HG03103 (cell line): Measurements from ENCODE around the gene IL6R.
"Not testable (repeated sequence)": the region's sequence is repeated elsewhere in the genome, so short reads cannot be mapped to it uniquely, and the experiment has no call there.

Experiments used
- ATAC-seq: cut with Tn5 transposase; IDR thresholded peaks from one replicate; pipeline ENCODE4 v1.9.1; 2021; ENCODE audit warnings: low read depth; ENCODE audit not compliant: unreplicated experiment

Gene IL6R

GRCh38 chr1:154474802-154475201 is 69.7 kb downstream of the IL6R start:
- no peak for ATAC-seq

- ATAC-seq = no peak
Measured at GRCh38 chr1:154476791-154477190, 71.6 kb downstream of the IL6R start.

GRCh38 chr1:154478013-154478412 is 72.9 kb downstream of the IL6R start:
- ATAC-seq = no peak

- ATAC-seq = no peak
Measured at GRCh38 chr1:154478639-154479038, 73.5 kb downstream of the IL6R start.

GRCh38 chr1:154479764-154480421 is 74.8 kb downstream of the IL6R start:
- ATAC-seq = no peak

GRCh38 chr1:154481053-154481452 is 75.9 kb downstream of the IL6R start:
- no peak for ATAC-seq

GRCh38 chr1:154483941-154484803 is 79.0 kb downstream of the IL6R start:
- no peak for ATAC-seq

- no peak for ATAC-seq
Measured at GRCh38 chr1:154485106-154485505, 80.0 kb downstream of the IL6R start.

- ATAC-seq = no peak
Measured at GRCh38 chr1:154485910-154486496, 80.9 kb downstream of the IL6R start.

- ATAC-seq = not testable (repeated sequence)
Measured at GRCh38 chr1:154486756-154487155, 81.6 kb downstream of the IL6R start.

- no peak for ATAC-seq
Measured at GRCh38 chr1:154488922-154489321, 83.8 kb downstream of the IL6R start.

GRCh38 chr1:154489695-154490274 is 84.6 kb downstream of the IL6R start:
- no peak for ATAC-seq

- ATAC-seq = no peak
Measured at GRCh38 chr1:154490317-154490716, 85.2 kb downstream of the IL6R start.

GRCh38 chr1:154492115-154492514 is 87.0 kb downstream of the IL6R start:
- ATAC-seq = no peak

GRCh38 chr1:154493276-154493675 is 88.1 kb downstream of the IL6R start:
- ATAC-seq = no peak

- ATAC-seq = no peak
Measured at GRCh38 chr1:154495496-154496273, 90.5 kb downstream of the IL6R start.

GRCh38 chr1:154496383-154496782 is 91.2 kb downstream of the IL6R start:
- no peak for ATAC-seq

GRCh38 chr1:154497026-154497806 is 92.1 kb downstream of the IL6R start:
- ATAC-seq = no peak

GRCh38 chr1:154499446-154499845 is 94.3 kb downstream of the IL6R start:
- ATAC-seq = no peak

- ATAC-seq = no peak
Measured at GRCh38 chr1:154500533-154500932, 95.4 kb downstream of the IL6R start.
